NB4 (cell line): ENCODE data around the gene METTL13.

Source experiments
- DNase-seq: peaks from one replicate; pipeline ENCODE4 v3.0.0; 2010; ENCODE audit warnings: low read depth
- H3K4me3 ChIP-seq: one replicate; pipeline ENCODE4 v1.5.1; 2011; ENCODE audit warnings: mild to moderate bottlenecking, low read depth, low read length, moderate library complexity
- MYC ChIP-seq: IDR thresholded peaks from 2 replicates; pipeline ENCODE4 v1.6.1; 2011; ENCODE audit warnings: low read depth, low read length
- POLR2A ChIP-seq: IDR thresholded peaks from 2 replicates; pipeline ENCODE4 v1.6.1; 2011; ENCODE audit warnings: mild to moderate bottlenecking; ENCODE audit not compliant: insufficient read length; ENCODE audit errors: extremely low read depth
- TF ChIP-seq, protein P1 (sequence below): IDR thresholded peaks from 2 replicates; pipeline ENCODE4 v1.6.1; 2011; ENCODE audit warnings: low read depth, low read length
- TF ChIP-seq, protein P2 (sequence below): IDR thresholded peaks from one replicate; pipeline ENCODE4 v1.5.1; 2012; ENCODE audit warnings: low read depth, low read length

The METTL13 gene

DNA sequence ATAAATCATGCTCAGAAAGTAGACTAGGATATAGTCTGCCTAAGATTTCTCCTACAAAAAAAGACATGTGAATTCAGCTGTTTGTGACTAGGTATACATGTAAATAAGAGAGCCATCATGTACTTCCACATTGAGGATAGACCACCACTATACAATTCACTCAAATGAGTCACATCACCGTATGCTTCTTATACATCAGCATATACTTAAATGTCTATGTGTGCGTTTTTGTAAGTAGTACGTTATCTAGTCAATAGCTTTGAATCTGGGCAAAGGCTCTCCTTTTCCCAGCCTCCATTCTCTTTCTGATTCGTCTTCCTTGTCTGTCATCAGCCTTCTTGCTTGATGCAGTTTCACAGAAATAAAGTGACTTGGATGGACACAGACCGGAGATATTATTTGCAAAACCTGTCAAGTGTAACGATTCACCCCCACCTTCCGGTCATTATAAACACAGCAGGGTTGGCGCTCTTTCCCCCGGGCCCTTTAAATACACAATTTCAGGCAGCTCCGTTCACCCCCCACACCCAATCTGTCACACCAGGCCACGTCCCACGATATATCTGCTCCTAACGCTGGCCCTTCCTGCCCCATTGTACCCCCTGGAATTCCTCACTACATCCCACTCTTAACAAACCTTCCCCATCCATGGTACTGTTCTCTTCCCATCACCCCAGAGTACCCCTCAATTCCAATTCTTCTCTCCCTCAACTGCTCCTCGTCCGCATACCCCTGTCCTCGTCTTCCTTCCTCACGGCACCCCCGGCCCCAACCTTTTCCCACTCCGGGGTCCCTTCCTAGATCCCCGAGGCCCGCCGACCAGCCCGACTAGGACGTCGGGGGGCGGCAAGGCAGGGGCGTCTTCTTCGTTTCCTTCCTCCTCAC lies 40.2 kb upstream of the METTL13 start:
- TF ChIP-seq, protein P1, sequence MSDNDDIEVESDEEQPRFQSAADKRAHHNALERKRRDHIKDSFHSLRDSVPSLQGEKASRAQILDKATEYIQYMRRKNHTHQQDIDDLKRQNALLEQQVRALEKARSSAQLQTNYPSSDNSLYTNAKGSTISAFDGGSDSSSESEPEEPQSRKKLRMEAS, result no peak
- TF ChIP-seq POLR2A, result no peak
- TF ChIP-seq, protein P2, sequence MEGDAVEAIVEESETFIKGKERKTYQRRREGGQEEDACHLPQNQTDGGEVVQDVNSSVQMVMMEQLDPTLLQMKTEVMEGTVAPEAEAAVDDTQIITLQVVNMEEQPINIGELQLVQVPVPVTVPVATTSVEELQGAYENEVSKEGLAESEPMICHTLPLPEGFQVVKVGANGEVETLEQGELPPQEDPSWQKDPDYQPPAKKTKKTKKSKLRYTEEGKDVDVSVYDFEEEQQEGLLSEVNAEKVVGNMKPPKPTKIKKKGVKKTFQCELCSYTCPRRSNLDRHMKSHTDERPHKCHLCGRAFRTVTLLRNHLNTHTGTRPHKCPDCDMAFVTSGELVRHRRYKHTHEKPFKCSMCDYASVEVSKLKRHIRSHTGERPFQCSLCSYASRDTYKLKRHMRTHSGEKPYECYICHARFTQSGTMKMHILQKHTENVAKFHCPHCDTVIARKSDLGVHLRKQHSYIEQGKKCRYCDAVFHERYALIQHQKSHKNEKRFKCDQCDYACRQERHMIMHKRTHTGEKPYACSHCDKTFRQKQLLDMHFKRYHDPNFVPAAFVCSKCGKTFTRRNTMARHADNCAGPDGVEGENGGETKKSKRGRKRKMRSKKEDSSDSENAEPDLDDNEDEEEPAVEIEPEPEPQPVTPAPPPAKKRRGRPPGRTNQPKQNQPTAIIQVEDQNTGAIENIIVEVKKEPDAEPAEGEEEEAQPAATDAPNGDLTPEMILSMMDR, result no peak
- no peak for TF ChIP-seq MYC
- DNase-seq, result peak; percentile 76
- peak overlapping the region; percentile 90 for H3K4me3 ChIP-seq

DNA sequence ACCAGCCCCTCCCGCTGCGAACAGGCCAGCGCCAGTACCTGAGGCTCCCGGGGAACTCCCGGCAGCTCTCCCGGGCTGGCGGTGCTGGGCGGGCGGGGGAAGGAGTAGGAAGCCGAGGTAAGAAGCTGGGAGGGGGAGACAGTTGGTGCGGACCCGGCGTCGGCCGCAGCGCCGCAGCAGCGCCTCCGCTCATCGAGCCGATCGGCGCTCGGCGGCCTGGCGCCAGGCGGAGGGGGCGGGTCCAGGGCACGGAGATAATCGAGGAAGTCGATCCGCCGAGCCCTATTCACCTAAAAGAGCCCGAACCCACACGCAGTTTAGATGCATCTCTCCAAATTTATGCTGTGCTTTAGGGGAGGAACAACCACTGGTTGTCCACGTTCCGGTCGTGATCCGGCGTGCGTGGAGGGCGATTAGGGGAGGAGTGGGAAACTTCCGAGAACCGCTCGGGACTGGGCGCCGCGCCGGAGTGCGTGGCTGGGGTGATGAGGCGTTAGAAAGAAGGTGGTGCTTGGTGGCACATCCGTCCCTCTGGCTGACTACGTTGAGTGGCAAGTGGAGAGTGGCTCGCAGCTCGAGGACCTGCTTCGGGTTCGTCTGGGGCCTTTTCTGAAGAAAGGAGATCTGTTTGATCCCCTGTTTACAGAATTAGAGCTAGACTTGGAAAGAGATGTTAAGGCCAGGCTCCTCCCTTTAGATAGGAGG lies 39.4 kb upstream of the METTL13 start, which contains the start of gene VAMP4:
Gene VAMP4, minus strand, starts transcription at position 194 of the 705 bp plus-strand sequence. CDS start 3,651 bp downstream, outside the sequence.
- peak within 1 kb of the TSS; percentile 90 for H3K4me3 ChIP-seq
- peak; percentile 88 for DNase-seq
- TF ChIP-seq, protein P2, result no peak
- TF ChIP-seq, protein P1, result peak; percentile 51
- peak; percentile 70; the same call in 1 of the 2 replicates for TF ChIP-seq MYC
- TF ChIP-seq POLR2A, result peak; percentile 85

DNA sequence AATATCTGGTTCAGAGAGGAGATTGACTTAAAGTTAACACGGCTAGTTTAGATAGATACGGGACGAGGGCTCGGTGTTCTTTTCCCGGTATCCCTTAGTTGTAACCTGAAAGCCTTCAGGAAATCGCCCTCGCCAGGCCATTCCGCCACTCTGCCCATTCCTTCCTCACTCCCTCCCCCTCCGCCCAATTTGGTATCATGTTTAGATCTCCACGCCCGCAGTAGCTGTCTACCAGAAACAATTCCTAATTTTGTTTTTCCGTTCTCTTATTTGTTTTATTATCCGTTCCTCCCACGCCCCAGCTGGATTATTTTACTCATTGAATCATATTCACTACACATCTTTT lies 38.9 kb upstream of the METTL13 start:
- DNase-seq, result no peak
- TF ChIP-seq, protein P1, result no peak
- TF ChIP-seq, protein P2, result no peak
- TF ChIP-seq POLR2A, result no peak
- TF ChIP-seq MYC, result no peak
- peak overlapping the region; percentile 90 for H3K4me3 ChIP-seq

DNA sequence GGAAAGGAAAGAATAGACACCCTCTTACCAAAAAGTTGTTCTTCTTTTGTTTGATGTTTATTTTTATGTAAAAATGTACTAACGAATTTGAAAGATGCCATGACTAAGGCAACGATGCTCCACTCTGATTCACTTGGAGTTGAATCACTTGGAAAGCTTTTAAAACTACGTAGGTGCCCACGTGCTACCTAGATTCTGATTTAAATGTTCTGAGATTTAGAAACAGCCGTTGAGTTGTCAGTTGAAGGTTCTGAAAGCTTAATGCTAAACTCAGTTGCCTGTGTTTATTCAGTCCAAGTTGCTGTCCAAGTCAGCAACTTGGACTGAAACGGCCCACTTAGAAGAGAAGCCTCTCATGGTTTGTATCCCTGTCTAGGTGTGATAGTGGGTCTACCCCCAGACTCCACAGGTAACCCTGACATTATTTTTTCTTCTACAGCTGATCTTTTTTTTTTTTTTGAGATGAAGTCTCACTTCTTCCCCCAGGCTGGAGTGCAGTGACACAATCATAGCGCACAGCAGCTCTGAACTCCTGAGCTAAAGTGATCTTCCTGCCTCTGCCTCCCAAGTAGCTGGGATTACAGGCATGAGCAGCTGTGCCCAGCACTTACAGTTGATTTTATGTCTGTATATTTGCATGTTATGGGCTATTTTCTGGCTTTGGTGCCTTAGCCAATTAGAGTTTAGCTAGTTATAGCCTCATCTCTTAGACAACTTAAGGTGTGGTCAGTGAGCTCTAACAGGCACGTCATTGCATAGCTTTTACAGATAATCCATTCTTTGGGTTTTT lies 38.2 kb upstream of the METTL13 start:
- TF ChIP-seq MYC, result no peak
- TF ChIP-seq, protein P2, result no peak
- TF ChIP-seq POLR2A, result no peak
- TF ChIP-seq, protein P1, result no peak
- peak overlapping the region; percentile 90 for H3K4me3 ChIP-seq
- no peak for DNase-seq

DNA sequence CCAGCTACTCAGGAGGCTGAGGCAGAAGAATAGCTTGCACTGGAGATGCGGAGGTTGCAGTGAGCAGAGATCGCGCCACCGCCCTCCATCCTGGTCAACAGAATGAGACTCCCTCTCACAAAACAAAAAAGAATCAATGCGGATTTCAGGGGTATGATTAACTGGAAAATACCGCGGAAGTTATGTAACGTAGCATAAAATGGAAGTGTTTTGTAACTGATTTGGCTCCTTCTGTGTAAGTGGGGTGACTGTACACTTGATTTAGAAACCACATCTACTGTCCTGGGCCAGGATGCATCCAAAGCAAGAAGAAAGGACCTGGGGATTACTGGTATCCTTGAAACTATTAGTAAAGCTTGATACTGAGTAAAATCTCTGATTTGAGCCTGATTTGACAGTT lies 36.5 kb upstream of the METTL13 start:
- H3K4me3 ChIP-seq, result no peak overlapping the region
- DNase-seq, result peak; percentile 41
- TF ChIP-seq POLR2A (no peak), MYC (no peak)
- TF ChIP-seq, protein P1, result no peak
- TF ChIP-seq, protein P2, result no peak
